Measurements from ENCODE around the gene WDR7. TPM values are rescaled to one million over a fixed set of nuclear protein-coding genes. Genes with fewer than 3 reads are reported as not detected.

Gene WDR7
- total RNA-seq, 1 donor from 2014 or later: 29.3 TPM

- Histone ChIP-seq H3K27ac (replicated peaks) (no peak overlapping the region), H3K4me3 (no peak overlapping the region), H3K9me3 (replicated peaks) (peaks cover 9% of the 10 kb centered on the region), H3K36me3 (no peaks in the 10 kb centered on the region), H3K27me3 (ENCODE audit: low read depth) (no peaks in the 10 kb centered on the region), H3K4me1 (peaks cover 11% of the 10 kb centered on the region)
- TF ChIP-seq CTCF (IDR thresholded peaks at IDR 0.05; ENCODE audit: borderline replicate concordance): no peak
- DNase-seq: no peak
- intact Hi-C loops (cut with micrococcal nuclease): no loop called here
These were observed 238.5 kb downstream of the WDR7 start for GRCh38 chr18:56889621-56890020.

GRCh38 chr18:56890632-56891031, 239.5 kb downstream of the WDR7 start:
- H3K4me1 ChIP-seq: peaks cover 11% of the 10 kb centered on the region
- no peak overlapping the region for H3K27ac ChIP-seq (replicated peaks)
- DNase-seq: no peak
- no peak for TF ChIP-seq CTCF (IDR thresholded peaks at IDR 0.05; ENCODE audit: borderline replicate concordance)
- no peaks in the 10 kb centered on the region for H3K27me3 ChIP-seq (ENCODE audit: low read depth)
- H3K4me3 ChIP-seq: no peak overlapping the region
- peaks cover 8% of the 10 kb centered on the region for H3K9me3 ChIP-seq (replicated peaks)
- intact Hi-C loops (cut with micrococcal nuclease): no loop called here
- no peaks in the 10 kb centered on the region for H3K36me3 ChIP-seq

GRCh38 chr18:56891116-56891515, 240.0 kb downstream of the WDR7 start:
- no peak for DNase-seq
- Histone ChIP-seq H3K4me1 (peaks cover 11% of the 10 kb centered on the region), H3K27ac (replicated peaks) (no peak overlapping the region), H3K9me3 (replicated peaks) (peaks cover 3% of the 10 kb centered on the region), H3K27me3 (ENCODE audit: low read depth) (no peaks in the 10 kb centered on the region), H3K4me3 (no peak overlapping the region), H3K36me3 (no peaks in the 10 kb centered on the region)
- TF ChIP-seq CTCF (IDR thresholded peaks at IDR 0.05; ENCODE audit: borderline replicate concordance): no peak
- intact Hi-C loops (cut with micrococcal nuclease): no loop called here

- no peak for TF ChIP-seq CTCF (IDR thresholded peaks at IDR 0.05; ENCODE audit: borderline replicate concordance)
- no peak for DNase-seq
- Histone ChIP-seq H3K9me3 (replicated peaks) (no peaks in the 10 kb centered on the region), H3K27me3 (ENCODE audit: low read depth) (no peaks in the 10 kb centered on the region), H3K36me3 (no peaks in the 10 kb centered on the region), H3K4me1 (peaks cover 11% of the 10 kb centered on the region), H3K27ac (replicated peaks) (no peak overlapping the region), H3K4me3 (no peak overlapping the region)
- intact Hi-C loops (cut with micrococcal nuclease): no loop called here
These were observed 240.7 kb downstream of the WDR7 start for GRCh38 chr18:56891870-56892269.

GRCh38 chr18:56897122-56897521, 246.0 kb downstream of the WDR7 start:
- Histone ChIP-seq H3K36me3 (no peaks in the 10 kb centered on the region), H3K27ac (replicated peaks) (no peak overlapping the region), H3K9me3 (replicated peaks) (no peaks in the 10 kb centered on the region), H3K4me1 (peaks cover 20% of the 10 kb centered on the region), H3K4me3 (no peak overlapping the region), H3K27me3 (ENCODE audit: low read depth) (no peaks in the 10 kb centered on the region)
- intact Hi-C loops (cut with micrococcal nuclease): no loop called here
- DNase-seq: no peak
- no peak for TF ChIP-seq CTCF (IDR thresholded peaks at IDR 0.05; ENCODE audit: borderline replicate concordance)

GRCh38 chr18:56899660-56900059, 248.5 kb downstream of the WDR7 start:
- no peak overlapping the region for H3K27ac ChIP-seq (replicated peaks)
- no peak overlapping the region for H3K4me3 ChIP-seq
- no peaks in the 10 kb centered on the region for H3K27me3 ChIP-seq (ENCODE audit: low read depth)
- DNase-seq: no peak
- no peak for TF ChIP-seq CTCF (IDR thresholded peaks at IDR 0.05; ENCODE audit: borderline replicate concordance)
- no peaks in the 10 kb centered on the region for H3K9me3 ChIP-seq (replicated peaks)
- no peaks in the 10 kb centered on the region for H3K36me3 ChIP-seq
- H3K4me1 ChIP-seq: peaks cover 24% of the 10 kb centered on the region
- intact Hi-C loops (cut with micrococcal nuclease): no loop called here

Measured in left ventricle myocardium inferior (tissue), 1 donor.